Fibroblast of villous mesenchyme (primary cell): Measurements from ENCODE around the gene HABP4. TPM values are rescaled to one million over a fixed set of nuclear protein-coding genes. Genes with fewer than 3 reads are reported as not detected.
A peak's percentile ranks its signal among the peaks of the same experiment; 100 is the strongest.

ENCODE experiments used
- DNase-seq: peaks from one replicate; pipeline ENCODE4 v3.0.0-alpha.2; 2010; ENCODE audit warnings: low read depth
- H3K4me3 ChIP-seq: 2 replicates; pipeline ENCODE4 v1.5.1; 2011; ENCODE audit warnings: low read depth, mild to moderate bottlenecking, low read length
- CTCF ChIP-seq: IDR thresholded peaks from 2 replicates; pipeline ENCODE4 v1.5.1; 2012; ENCODE audit warnings: low read depth, mild to moderate bottlenecking, low read length; ENCODE audit not compliant: insufficient read depth
- total RNA-seq: library from RNA; depleted of rRNA; stranded (reverse); fragments of >200 nt; gene quantifications from 2 replicates; pipeline ENCODE4 v1.2.3, GENCODE V29; 2012

Gene HABP4
- total RNA-seq, 1 donor = 9.9 TPM

- no peak for DNase-seq
- no peak overlapping the region for H3K4me3 ChIP-seq
Observed at GRCh38 chr9:96436063-96436455, 13.9 kb upstream of the HABP4 start.

GRCh38 chr9:96436456-96437126 lies 13.4 kb upstream of the HABP4 start:
- DNase-seq = no peak
- no peak overlapping the region for H3K4me3 ChIP-seq
- TF ChIP-seq CTCF = no peak

More at GRCh38 chr9:96436063-96436455, 13.9 kb upstream of the HABP4 start:
- TF ChIP-seq CTCF = no peak

GRCh38 chr9:96437454-96437853 lies 12.5 kb upstream of the HABP4 start:
- no peak for TF ChIP-seq CTCF
- no peak for DNase-seq

GRCh38 chr9:96440671-96441199 lies 9.2 kb upstream of the HABP4 start:
- no peak for DNase-seq
- H3K4me3 ChIP-seq = no peak overlapping the region
- TF ChIP-seq CTCF = no peak

More at GRCh38 chr9:96437454-96437853, 12.5 kb upstream of the HABP4 start:
- no peak overlapping the region for H3K4me3 ChIP-seq

GRCh38 chr9:96441798-96442445 lies 8.0 kb upstream of the HABP4 start:
- DNase-seq = peak; percentile 33

GRCh38 chr9:96442491-96442890 lies 7.5 kb upstream of the HABP4 start:
- no peak for DNase-seq

More at GRCh38 chr9:96441798-96442445, 8.0 kb upstream of the HABP4 start:
- TF ChIP-seq CTCF = peak; percentile 43
- H3K4me3 ChIP-seq = no peak overlapping the region

More at GRCh38 chr9:96442491-96442890, 7.5 kb upstream of the HABP4 start:
- H3K4me3 ChIP-seq = no peak overlapping the region
- peak; percentile 4 for TF ChIP-seq CTCF
